Right lung (tissue), 5 donors: ENCODE measurements around the gene CLCA2. TPM values are rescaled to one million over a fixed set of nuclear protein-coding genes. Genes with fewer than 3 reads are reported as not detected.

Source experiments
- DNase-seq, 2 donors: peaks; one replicate each; pipeline ENCODE4 v3.0.0-alpha.2; 2013
- polyA plus RNA-seq, 5 donors: library from polyadenylated mRNA; unstranded; fragments of 120-200 nt; gene quantifications; one replicate each; pipeline versions ENCODE4 v1.2.1 to v1.2.3, GENCODE V29; 2013; ENCODE audit warnings: inconsistent platforms in 1 of 5, low replicate concordance in 1 of 5; ENCODE audit not compliant: insufficient read length in 5 of 5, insufficient read depth in 1 of 5

CLCA2 gene
- polyA plus RNA-seq, 5 donors: 0.18 to 0.24 (median 0.21) TPM

GRCh38 chr1:86429835-86430234 lies 5.9 kb downstream of the CLCA2 start:
- peak; percentile 92 to 94 for DNase-seq

DNA sequence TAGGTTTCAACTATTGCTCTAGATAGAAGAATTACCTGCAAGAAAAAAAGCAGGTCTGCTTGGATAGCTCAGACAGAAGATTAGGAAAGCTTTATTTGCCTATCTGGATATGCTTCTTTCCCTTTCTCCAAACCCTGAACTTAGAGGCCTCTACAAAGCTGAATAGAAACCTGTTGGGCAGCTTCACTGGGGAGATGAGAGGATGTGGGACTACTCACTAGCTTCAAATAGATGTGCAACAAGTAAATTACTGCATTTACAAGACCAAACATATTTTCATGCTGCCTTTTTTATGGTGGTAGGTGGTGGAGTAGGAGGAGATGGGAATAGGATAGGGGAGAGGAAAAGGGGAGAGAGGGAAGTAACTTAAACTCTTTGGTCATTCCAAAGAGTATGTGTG lies 6.4 kb downstream of the CLCA2 start:
- no peak for DNase-seq

DNA sequence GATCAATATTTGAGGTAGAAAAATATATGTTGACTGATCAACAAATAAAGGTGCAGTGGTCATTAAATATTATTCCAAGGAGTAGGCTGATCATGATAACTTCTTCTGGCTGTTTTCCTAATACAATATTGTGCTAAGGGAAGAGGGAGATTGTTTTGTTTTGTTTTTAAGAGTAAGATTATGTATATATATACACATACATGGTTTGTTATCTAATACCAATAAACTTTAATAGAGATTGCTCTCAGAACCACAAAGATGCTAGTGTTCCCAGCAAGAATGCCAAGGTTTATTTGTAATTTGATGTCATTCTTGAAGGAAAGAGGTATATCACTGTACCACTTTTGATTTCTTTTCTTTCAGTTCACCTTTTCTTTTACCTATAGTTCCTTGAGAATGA lies 10.1 kb downstream of the CLCA2 start:
- DNase-seq: no peak

DNA sequence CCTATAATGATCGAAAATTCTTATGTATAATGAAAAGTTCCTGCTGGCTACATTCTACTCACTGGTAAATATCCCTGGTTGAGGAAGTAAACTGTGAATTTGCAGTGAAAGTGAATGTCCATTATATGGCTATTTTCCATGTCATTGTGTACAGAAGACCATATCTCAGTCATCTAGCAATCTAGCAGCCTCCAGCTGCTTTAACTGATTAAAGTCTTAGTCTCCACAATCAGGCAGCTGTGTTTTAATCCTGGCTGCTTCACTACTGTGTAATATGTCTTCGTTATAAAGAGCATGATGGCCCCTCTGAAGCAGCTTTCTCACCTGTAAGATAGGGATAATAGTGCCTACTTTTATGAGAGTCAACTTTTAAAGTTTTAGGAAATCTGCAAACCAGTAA lies 11.4 kb downstream of the CLCA2 start:
- no peak for DNase-seq

GRCh38 chr1:86436041-86436440 lies 12.1 kb downstream of the CLCA2 start:
- DNase-seq: no peak

DNA sequence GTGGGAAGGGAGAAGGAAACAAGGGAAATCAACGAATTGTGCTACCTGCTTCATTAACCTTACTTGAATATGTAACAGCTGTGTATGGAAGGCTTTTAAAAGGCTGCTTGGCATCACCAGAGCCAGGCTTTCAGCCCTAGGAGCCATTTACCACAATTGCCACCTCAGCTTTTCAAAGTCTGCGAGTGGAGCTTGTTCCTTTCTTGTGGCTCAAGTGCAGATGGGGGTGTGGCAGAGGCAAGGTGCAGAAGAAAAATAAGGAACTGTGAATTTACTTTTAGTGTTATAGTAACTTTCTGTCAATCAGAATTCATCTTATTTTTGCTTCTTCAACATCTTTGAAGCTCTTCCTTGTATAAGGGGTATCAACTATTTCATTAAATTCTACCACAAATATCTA lies 17.6 kb downstream of the CLCA2 start:
- no peak for DNase-seq

- no peak for DNase-seq
Observed at GRCh38 chr1:86441997-86442396, 18.0 kb downstream of the CLCA2 start.

DNA sequence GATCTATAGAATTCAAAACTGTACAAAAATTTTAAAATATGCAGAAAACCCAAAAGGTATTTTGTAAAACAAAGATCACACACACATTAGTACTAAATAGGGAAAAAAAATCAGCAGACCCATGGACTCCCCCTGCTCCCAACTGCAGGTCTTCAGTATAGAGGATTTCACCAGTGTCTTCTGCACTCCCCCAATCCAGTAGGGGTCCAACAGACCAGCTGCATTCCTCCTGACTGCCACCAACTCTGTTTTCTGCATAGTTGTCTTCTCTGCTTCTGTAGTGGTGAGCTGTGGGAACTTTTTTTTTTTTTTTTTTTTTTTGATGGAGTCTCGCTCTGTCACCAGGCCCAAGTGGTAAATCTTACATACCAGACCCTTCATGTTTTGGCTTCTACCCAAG lies 21.9 kb downstream of the CLCA2 start:
- no peak for DNase-seq

GRCh38 chr1:86447198-86447790 lies 23.3 kb downstream of the CLCA2 start:
- DNase-seq: no peak

GRCh38 chr1:86448670-86449069 lies 24.7 kb downstream of the CLCA2 start:
- no peak for DNase-seq

DNA sequence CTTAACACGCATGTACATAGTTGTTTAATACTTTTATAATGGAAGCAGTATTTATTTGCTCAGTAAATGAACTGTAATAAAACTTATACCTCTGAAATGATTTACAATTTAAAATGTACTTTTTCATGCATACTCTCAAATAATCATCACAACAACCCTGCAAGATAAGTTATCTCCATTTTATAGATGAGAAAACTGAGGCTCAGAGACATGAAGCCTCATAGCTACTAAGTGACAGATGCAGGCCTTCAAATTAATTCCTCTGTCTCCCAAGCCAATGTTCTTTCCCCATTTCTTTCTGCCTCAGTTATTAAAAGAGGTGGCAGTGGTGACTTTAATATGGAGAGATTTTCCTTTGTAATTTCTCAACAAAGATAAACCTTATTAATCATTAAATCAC lies 25.1 kb downstream of the CLCA2 start:
- DNase-seq: no peak

GRCh38 chr1:86450847-86451246 lies 26.9 kb downstream of the CLCA2 start:
- DNase-seq: no peak

DNA sequence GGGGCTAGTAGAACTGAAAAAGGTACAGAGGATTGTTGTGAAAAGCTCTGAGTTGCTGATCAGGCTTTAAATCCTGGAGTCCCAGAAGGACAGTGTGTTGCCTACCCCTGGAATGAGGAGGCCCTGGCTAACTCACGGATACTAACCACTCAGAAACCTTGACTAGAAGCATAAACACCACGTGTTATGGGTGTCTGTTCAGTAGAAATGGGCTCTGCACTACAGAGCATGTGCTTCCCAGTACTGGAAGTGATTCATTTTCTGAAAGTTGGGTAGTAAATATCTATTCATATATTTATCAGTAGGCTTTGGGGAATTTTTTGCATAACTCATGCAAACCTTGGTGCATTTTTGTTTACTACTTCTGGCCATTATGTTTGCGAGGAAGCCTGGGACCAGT lies 29.7 kb downstream of the CLCA2 start:
- DNase-seq: no peak

GRCh38 chr1:86455073-86455472 lies 31.1 kb downstream of the CLCA2 start:
- no peak for DNase-seq

DNA sequence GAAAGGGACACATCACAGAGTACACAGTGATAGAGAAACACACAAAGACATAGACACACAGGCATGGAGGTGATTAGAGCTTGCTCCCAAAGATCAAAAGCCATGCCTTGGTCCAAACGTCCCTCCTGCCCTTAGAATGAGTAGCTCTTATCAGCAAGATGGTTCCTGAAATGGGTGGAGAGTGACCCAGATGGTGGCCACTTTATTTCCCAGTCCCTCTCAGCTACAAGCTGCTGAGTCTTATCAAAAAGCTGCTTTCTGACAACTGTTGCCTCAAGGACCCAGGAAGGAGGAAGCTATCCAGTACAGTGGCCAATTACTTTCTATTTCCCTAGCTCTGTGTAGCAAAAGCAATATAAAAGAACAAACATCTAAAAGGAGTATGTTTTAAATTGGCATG lies 37.0 kb downstream of the CLCA2 start:
- no peak for DNase-seq

- no peak for DNase-seq
Observed at GRCh38 chr1:86461482-86461881, 37.5 kb downstream of the CLCA2 start.

DNA sequence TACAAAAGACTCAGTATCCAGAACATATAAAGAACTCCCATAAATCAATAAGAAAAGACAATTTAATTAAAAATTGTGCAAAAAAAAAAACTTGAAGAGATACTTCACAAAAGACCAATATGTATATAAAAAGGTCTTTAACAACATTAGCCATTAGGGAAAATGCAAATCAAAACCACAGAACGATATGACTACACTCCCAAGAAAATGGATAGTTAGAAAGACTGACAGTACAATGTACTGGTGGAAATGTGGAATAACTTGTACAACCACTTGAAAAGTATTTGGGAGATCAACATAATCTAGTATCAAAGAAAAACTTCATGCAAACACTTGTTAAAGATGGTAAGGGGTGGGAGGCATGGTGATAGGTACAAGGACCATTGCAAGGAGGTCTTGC lies 40.8 kb downstream of the CLCA2 start:
- DNase-seq: no peak

GRCh38 chr1:86466109-86466844 lies 42.3 kb downstream of the CLCA2 start:
- no peak for DNase-seq

DNA sequence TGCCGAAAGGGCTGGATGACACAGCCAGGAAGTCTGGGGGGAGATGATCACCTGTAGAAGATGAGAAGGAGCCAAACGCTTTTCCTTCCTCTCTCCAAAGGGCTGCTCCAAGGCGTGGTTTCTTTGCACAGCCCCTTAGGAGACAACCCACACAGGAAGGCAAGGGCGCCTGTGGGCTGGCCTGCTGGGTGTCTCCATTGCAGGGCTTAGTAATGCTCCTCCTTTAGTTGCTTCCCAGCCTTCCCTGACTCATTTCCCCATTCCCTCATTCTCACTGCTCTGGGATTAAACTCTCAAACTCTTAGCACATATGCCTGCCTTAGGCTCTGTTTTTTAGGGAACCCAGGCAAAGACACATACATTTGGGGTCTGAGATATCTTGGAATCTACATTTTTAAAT lies 43.0 kb downstream of the CLCA2 start:
- DNase-seq: no peak

- DNase-seq: no peak
Observed at GRCh38 chr1:86468501-86468977, 44.6 kb downstream of the CLCA2 start, which contains the start of gene CLCA1. TSS of gene CLCA1 (plus strand) at chr1:86468927. CDS start at chr1:86468972, 45 bp downstream.

DNA sequence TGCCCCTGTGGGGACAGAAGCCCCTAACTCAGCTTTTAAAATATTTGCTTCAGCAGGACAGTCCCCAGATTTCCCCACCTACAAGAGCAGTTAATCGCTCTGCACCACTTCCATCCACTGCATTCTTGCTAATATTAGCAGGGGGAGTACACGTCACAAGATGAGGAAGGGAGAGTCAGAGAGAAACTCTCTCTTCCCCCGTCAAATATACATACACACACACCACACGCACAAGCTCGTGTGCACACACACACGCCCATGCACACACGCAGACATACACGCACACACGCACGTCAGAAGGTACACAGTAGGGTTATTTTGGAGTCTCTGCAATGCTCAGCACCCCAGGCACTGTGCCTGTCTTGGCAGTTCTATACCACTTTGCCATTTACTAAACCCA lies 46.9 kb downstream of the CLCA2 start:
- no peak for DNase-seq

DNA sequence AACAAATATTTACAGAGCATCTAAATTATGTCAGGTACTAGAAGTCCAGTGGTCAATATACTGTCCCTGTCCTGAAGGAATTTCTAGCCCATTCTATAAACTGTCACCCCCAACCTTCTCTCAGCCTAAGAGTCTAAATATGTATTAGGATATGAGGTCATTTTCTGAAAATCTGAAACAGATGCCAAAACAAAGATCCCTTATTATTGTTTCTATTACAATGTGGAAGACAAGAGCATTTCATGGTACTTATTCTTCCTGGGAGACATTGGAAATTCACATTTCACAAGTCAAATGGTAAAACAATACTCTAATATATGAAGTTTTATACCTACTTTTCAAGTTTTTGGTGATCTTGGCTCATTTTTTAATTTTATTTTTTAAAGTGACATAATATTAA lies 47.3 kb downstream of the CLCA2 start:
- no peak for DNase-seq

DNA sequence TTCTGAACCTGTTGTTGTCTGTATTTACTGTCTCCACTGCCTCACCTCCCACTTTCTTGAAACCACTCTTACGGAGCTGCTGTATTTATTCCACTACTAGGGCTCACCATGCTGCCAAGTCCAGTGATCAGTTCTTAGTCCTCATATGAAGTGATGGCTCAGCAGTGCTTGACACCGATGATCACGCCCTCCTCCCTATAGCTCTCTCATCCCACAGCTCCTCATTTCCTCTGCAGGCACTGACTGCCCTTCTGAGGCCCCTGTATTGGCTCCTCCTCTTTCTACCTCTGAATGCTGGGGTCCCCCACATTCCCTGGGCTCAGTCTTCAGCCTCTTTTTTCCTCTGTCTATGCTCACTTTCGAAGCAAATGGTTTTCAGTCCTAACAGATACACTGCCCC lies 48.2 kb downstream of the CLCA2 start:
- no peak for DNase-seq

DNA sequence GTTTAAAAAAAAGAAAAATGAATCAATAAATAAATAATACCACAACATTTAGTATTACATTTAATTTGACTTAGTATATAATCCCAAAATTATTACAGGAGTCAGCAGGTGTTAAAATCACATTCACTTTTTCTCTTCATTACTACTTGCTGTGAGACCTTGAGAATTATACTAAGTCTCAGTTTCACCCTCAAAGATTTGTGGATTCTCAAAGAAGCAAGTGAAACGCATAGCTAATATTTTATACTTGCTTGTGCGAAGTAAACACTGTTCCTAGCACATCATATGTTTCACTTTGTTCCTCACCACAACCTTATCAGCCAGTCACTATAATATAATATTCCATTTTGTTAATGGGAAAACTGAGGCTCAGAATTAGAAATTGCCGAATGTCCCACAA lies 48.8 kb downstream of the CLCA2 start:
- DNase-seq: no peak
